Lung (tissue), 16 donors: Measurements from ENCODE around the gene PIH1D1. TPM values are rescaled to one million over a fixed set of nuclear protein-coding genes. Genes with fewer than 3 reads are reported as not detected.
A peak's percentile ranks its signal among the peaks of the same experiment; 100 is the strongest.

Source experiments
- ATAC-seq: fragments of 200-7000 bp; cut with Tn5 transposase; one replicate; pipeline ENCODE4 v1.9.1; 2020; ENCODE audit warnings: moderate number of reproducible peaks; ENCODE audit not compliant: insufficient read depth, low FRiP score
- DNase-seq, 3 donors: peaks; one replicate each; pipeline ENCODE4 v3.0.0-alpha.2; 2013 to 2017
- H3K27ac ChIP-seq, 2 donors: one replicate each; pipeline ENCODE4 v1.5.1; 2013; ENCODE audit warnings: mild to moderate bottlenecking in 2 of 2, moderate library complexity in 2 of 2, control low read depth in 1 of 2, inconsistent platforms in 1 of 2, low read depth in 1 of 2, low read length in 1 of 2
- H3K27me3 ChIP-seq, 3 donors: one replicate each; pipeline ENCODE4 v1.5.1; 2013; ENCODE audit warnings: low read length in 2 of 3; ENCODE audit not compliant: control insufficient read depth in 3 of 3, insufficient read depth in 3 of 3
- H3K36me3 ChIP-seq, 4 donors: one replicate each; pipeline ENCODE4 v1.5.1; 2013; ENCODE audit warnings: low read length in 4 of 4, mild to moderate bottlenecking in 1 of 4, moderate library complexity in 1 of 4; ENCODE audit not compliant: control insufficient read depth in 4 of 4, insufficient read depth in 4 of 4
- H3K4me1 ChIP-seq, 5 donors: one replicate each; pipeline ENCODE4 v1.5.1; 2013; ENCODE audit warnings: low read length in 5 of 5, mild to moderate bottlenecking in 2 of 5, moderate library complexity in 1 of 5; ENCODE audit not compliant: control insufficient read depth in 5 of 5, insufficient read depth in 5 of 5
- H3K4me3 ChIP-seq: one replicate; pipeline ENCODE4 v1.5.1; 2013; ENCODE audit warnings: mild to moderate bottlenecking, control low read depth, moderate library complexity
- H3K9ac ChIP-seq, 2 donors: one replicate each; pipeline ENCODE4 v1.5.1; 2013; ENCODE audit warnings: low read length in 2 of 2, control low read depth in 1 of 2; ENCODE audit not compliant: insufficient read depth in 1 of 2
- H3K9me3 ChIP-seq, 4 donors: one replicate each; pipeline ENCODE4 v1.5.1; 2013; ENCODE audit warnings: low read length in 3 of 4, mild to moderate bottlenecking in 1 of 4, moderate library complexity in 1 of 4; ENCODE audit not compliant: control insufficient read depth in 4 of 4, insufficient read depth in 3 of 4
- CTCF ChIP-seq: IDR thresholded peaks from 2 replicates; pipeline ENCODE4 v1.5.1; 2012; ENCODE audit warnings: mild to moderate bottlenecking; ENCODE audit errors: control extremely low read depth, extremely low read depth
- WGBS, 2 donors: extraction: QIAGEN DNeasy Blood & Tissue Kit; methylation state at CpG; one replicate each; pipeline ENCODE4 v1.1.7; 2013; 5-methylcytosine and 5-hydroxymethylcytosine counted together
- long read RNA-seq, 5 donors: transcript quantifications; one replicate each; lab custom pipeline, GENCODE V29; 2026
- polyA plus RNA-seq, 2 donors: library from polyadenylated mRNA; stranded (reverse); fragments of 200-250 nt; gene quantifications; one replicate each; pipeline ENCODE4 v1.2.1, GENCODE V29; 2013
- total RNA-seq, 2 donors: library from RNA; depleted of rRNA in 1 of 2; stranded (reverse); fragments of >200 nt in 1 of 2; gene quantifications; one replicate each; pipeline ENCODE4 v1.2.1, GENCODE V29; 2014 to 2021
- donor health status: control.
- donor health status: control.
- donor health status: Bipolar disorder and iron deficiency.
- donor health status: healthy.
- donor health status: DM: yes; HTN: yes; CAD: no.

The PIH1D1 gene
- total RNA-seq (10 to 100 TPM; 65.7 to 65.9 TPM), polyA plus RNA-seq (10 to 100 TPM; 63.7 to 66.6 TPM)
- long read RNA-seq, donor 1, transcript PIH1D1-201 (9 exons, 1,192 nt), result major isoform, 21 of 34 reads
- long read RNA-seq, donor 1, partial matches to known transcripts, result 0 of 34 reads
- long read RNA-seq, donor 1, other reads (novel, unspliced or antisense), result 5 of 34 reads
- long read RNA-seq, donor 2, transcript PIH1D1-201 (9 exons, 1,192 nt), result major isoform, 14 of 22 reads
- long read RNA-seq, donor 2, transcript PIH1D1-223 (2 exons, 474 nt), result minor isoform, 6 of 22 reads
- long read RNA-seq, donor 2, partial matches to known transcripts, result 0 of 22 reads
- long read RNA-seq, donor 2, other reads (novel, unspliced or antisense), result 0 of 22 reads
- long read RNA-seq, donor 3, transcript PIH1D1-201 (9 exons, 1,192 nt), result major isoform, 14 of 20 reads
- long read RNA-seq, donor 3, partial matches to known transcripts, result 0 of 20 reads
- long read RNA-seq, donor 3, other reads (novel, unspliced or antisense), result 0 of 20 reads
- long read RNA-seq, donor 4, transcript PIH1D1-201 (9 exons, 1,192 nt), result major isoform, 8 of 18 reads
- long read RNA-seq, donor 4, transcript PIH1D1-223 (2 exons, 474 nt), result minor isoform, 5 of 18 reads
- long read RNA-seq, donor 4, partial matches to known transcripts, result 0 of 18 reads
- long read RNA-seq, donor 4, other reads (novel, unspliced or antisense), result 0 of 18 reads
- long read RNA-seq, donor 5, transcript PIH1D1-201 (9 exons, 1,192 nt), result major isoform, 22 of 425 reads
- long read RNA-seq, donor 5, transcript PIH1D1-223 (2 exons, 474 nt), result minor isoform, 15 of 425 reads
- long read RNA-seq, donor 5, partial matches to known transcripts, result 285 of 425 reads
- long read RNA-seq, donor 5, other reads (novel, unspliced or antisense), result 96 of 425 reads

- Histone ChIP-seq H3K36me3 (peaks cover 0 to 19% (median 9%) of the 10 kb centered on the region in 4 donors), H3K9ac (peak within 1 kb of the TSS; percentile 83 to 97), H3K27ac (peak within 1 kb of the TSS; percentile 83 to 96), H3K4me1 (peaks cover 0 to 26% (median 7%) of the 10 kb centered on the region in 5 donors), H3K27me3 (no peaks in the 10 kb centered on the region), H3K9me3 (no peaks in the 10 kb centered on the region), H3K4me3 (peak within 1 kb of the TSS; percentile 67)
- WGBS, 2 donors, result 0% methylated on average over 42 of the region's 42 CpGs
- no peak for TF ChIP-seq CTCF
- ATAC-seq (peak; percentile 78), DNase-seq (peak; percentile 98 to 100 (median 100))
These were observed at the start of gene PIH1D1 for GRCh38 chr19:49451430-49452181. PIH1D1 (minus strand) TSS chr19:49451814; CDS start chr19:49451574, 240 bp downstream.

GRCh38 chr19:49499030-49499670 lies 47.5 kb upstream of the PIH1D1 start:
- H3K9ac ChIP-seq, result no peak overlapping the region
- DNase-seq (no peak), ATAC-seq (no peak)
- H3K27ac ChIP-seq, result peak overlapping the region in 1 of 2 donors; percentile 43
- TF ChIP-seq CTCF, result no peak
- peaks cover 5 to 31% (median 22%) of the 10 kb centered on the region in 4 donors for H3K36me3 ChIP-seq
- H3K4me1 ChIP-seq, result peaks cover 0 to 33% (median 12%) of the 10 kb centered on the region in 5 donors
- WGBS, 2 donors, result 73 to 84% methylated on average over 19 of the region's 19 CpGs
- H3K4me3 ChIP-seq, result no peak overlapping the region
- H3K9me3 ChIP-seq, result no peaks in the 10 kb centered on the region
- no peaks in the 10 kb centered on the region for H3K27me3 ChIP-seq

DNA sequence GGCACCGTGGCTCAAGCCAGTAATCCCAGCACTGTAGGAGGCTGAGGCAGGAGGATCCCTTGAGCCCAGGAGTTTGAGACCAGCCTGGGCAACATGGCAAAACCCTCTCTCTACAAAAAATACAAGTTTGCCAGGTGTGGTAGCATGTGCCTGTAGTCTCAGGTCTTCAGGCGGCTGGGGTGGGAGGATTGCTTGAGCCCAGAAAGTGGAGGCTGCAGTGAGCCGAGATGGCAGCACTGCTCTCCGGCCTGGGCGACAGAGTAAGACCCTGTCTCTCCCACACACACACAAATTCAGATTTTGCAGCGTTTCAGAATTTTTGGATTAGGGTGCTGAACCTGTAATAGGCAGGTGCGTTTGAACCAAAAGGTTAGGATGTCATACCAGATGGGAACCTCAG lies 46.9 kb upstream of the PIH1D1 start:
- peaks cover 5 to 31% (median 22%) of the 10 kb centered on the region in 4 donors for H3K36me3 ChIP-seq
- 83 to 90% methylated on average over 7 of the region's 7 CpGs for WGBS, 2 donors
- no peak for ATAC-seq
- no peaks in the 10 kb centered on the region for H3K27me3 ChIP-seq
- no peak overlapping the region for H3K4me3 ChIP-seq
- peaks cover 0 to 28% (median 12%) of the 10 kb centered on the region in 5 donors for H3K4me1 ChIP-seq
- no peak for DNase-seq
- no peaks in the 10 kb centered on the region for H3K9me3 ChIP-seq
- no peak for TF ChIP-seq CTCF
- H3K27ac ChIP-seq, result no peak overlapping the region
- H3K9ac ChIP-seq, result no peak overlapping the region
